Activated T-helper 1 cell treated with anti-CD3 and anti-CD28 coated beads, Interleukin-12 subunit alpha, Interleukin-12 subunit beta, Interleukin-2, Interleukin-4 antibody, amounts not matched to agents 30 ng/mL and 10 ng/mL and 1 ng/mL, durations not matched to agents 14 hours and 24 hours and 36 hours (primary cell): ENCODE data around the gene P2RY10. TPM values are rescaled to one million over a fixed set of nuclear protein-coding genes. Genes with fewer than 3 reads are reported as not detected.

Experiments used
- DNase-seq: peaks from one replicate; pipeline ENCODE4 v3.0.0; 2021; ENCODE audit warnings: low spot score
- H3K27ac Mint-ChIP-seq: one replicate; pipeline ENCODE4 v1.8.0; 2021; ENCODE audit warnings: mild to moderate bottlenecking, mixed read lengths
- H3K27me3 Mint-ChIP-seq: one replicate; pipeline ENCODE4 v1.8.0; 2022; ENCODE audit warnings: mild to moderate bottlenecking, moderate library complexity, mixed read lengths; ENCODE audit not compliant: insufficient read depth
- H3K36me3 Mint-ChIP-seq: one replicate; pipeline ENCODE4 v1.8.0; 2021; ENCODE audit warnings: low read depth, mixed read lengths
- H3K4me1 Mint-ChIP-seq: one replicate; pipeline ENCODE4 v1.8.0; 2021; ENCODE audit warnings: low read depth, mixed read lengths
- H3K4me3 Mint-ChIP-seq: one replicate; pipeline ENCODE4 v1.8.0; 2021; ENCODE audit warnings: mild to moderate bottlenecking, moderate library complexity, mixed read lengths
- H3K9me3 Mint-ChIP-seq: one replicate; pipeline ENCODE4 v1.8.0; 2021; ENCODE audit warnings: mixed read lengths
- intact Hi-C: fragments of 100-400 bp; cut with micrococcal nuclease; formaldehyde crosslinking; loops from one replicate; pipeline ENCODE4 v1.15.1; 2024
- total RNA-seq: library from RNA; stranded (reverse); gene quantifications from 2 replicates; pipeline ENCODE4 v1.2.3, GENCODE V29; 2022

The P2RY10 gene
- 34.6 and 44.9 TPM in 2 replicates for total RNA-seq

GRCh38 chrX:78945186-78945912, at the start of gene P2RY10:
TSS of gene P2RY10 (plus strand) at chrX:78945391. CDS start at chrX:78960521, 15,130 bp downstream.
- intact Hi-C loops, result loop anchor here (1.0 to 10.0 kb wide), 7 partner anchors 22 to 841 kb away; partner anchors contain the start of genes ITM2A and PGK1
- no peaks in the 10 kb centered on the region for H3K27me3 Mint-ChIP-seq
- peak within 1 kb of the TSS; percentile 98 for H3K4me3 Mint-ChIP-seq
- no peaks in the 10 kb centered on the region for H3K9me3 Mint-ChIP-seq
- H3K36me3 Mint-ChIP-seq, result peaks cover 27% of the 10 kb centered on the region
- H3K27ac Mint-ChIP-seq, result peak within 1 kb of the TSS; percentile 97
- H3K4me1 Mint-ChIP-seq, result peaks cover 48% of the 10 kb centered on the region
- DNase-seq, result peak; percentile 6

GRCh38 chrX:78922754-78923153, 22.4 kb upstream of the P2RY10 start:
- Mint-ChIP-seq H3K4me1 (peaks cover 23% of the 10 kb centered on the region), H3K36me3 (peaks cover 5% of the 10 kb centered on the region), H3K27ac (no peak overlapping the region), H3K9me3 (peaks cover 24% of the 10 kb centered on the region), H3K4me3 (no peak overlapping the region), H3K27me3 (no peaks in the 10 kb centered on the region)
- intact Hi-C loops, result loop anchor here (1.0 kb wide), 1 partner anchor 23 kb away; the partner anchor contains the start of gene P2RY10
- no peak for DNase-seq

GRCh38 chrX:78923198-78924015, 21.8 kb upstream of the P2RY10 start:
- H3K4me3 Mint-ChIP-seq, result peak overlapping the region; percentile 54
- DNase-seq, result no peak
- peaks cover 23% of the 10 kb centered on the region for H3K4me1 Mint-ChIP-seq
- peaks cover 30% of the 10 kb centered on the region for H3K9me3 Mint-ChIP-seq
- peak overlapping the region; percentile 95 for H3K27ac Mint-ChIP-seq
- intact Hi-C loops, result loop anchor here (1.0 kb wide), 1 partner anchor 22 kb away; the partner anchor contains the start of gene P2RY10
- H3K27me3 Mint-ChIP-seq, result no peaks in the 10 kb centered on the region
- peaks cover 5% of the 10 kb centered on the region for H3K36me3 Mint-ChIP-seq

- Mint-ChIP-seq H3K27me3 (no peaks in the 10 kb centered on the region), H3K36me3 (no peaks in the 10 kb centered on the region), H3K4me1 (no peaks in the 10 kb centered on the region), H3K4me3 (no peak overlapping the region), H3K27ac (no peak overlapping the region), H3K9me3 (peaks cover 23% of the 10 kb centered on the region)
- intact Hi-C loops, result no loop called here
- DNase-seq, result no peak
Observed at GRCh38 chrX:78931814-78932213, 13.4 kb upstream of the P2RY10 start.

- intact Hi-C loops, result no loop called here
- no peaks in the 10 kb centered on the region for H3K36me3 Mint-ChIP-seq
- H3K4me3 Mint-ChIP-seq, result no peak overlapping the region
- H3K9me3 Mint-ChIP-seq, result peaks cover 23% of the 10 kb centered on the region
- no peaks in the 10 kb centered on the region for H3K27me3 Mint-ChIP-seq
- no peak overlapping the region for H3K27ac Mint-ChIP-seq
- no peak for DNase-seq
- no peaks in the 10 kb centered on the region for H3K4me1 Mint-ChIP-seq
Observed at GRCh38 chrX:78934866-78935265, 10.3 kb upstream of the P2RY10 start.

GRCh38 chrX:78944351-78944750, 840 bp upstream of the P2RY10 start:
- Mint-ChIP-seq H3K9me3 (no peaks in the 10 kb centered on the region), H3K36me3 (peaks cover 23% of the 10 kb centered on the region), H3K27ac (peak overlapping the region; percentile 97), H3K4me1 (peaks cover 38% of the 10 kb centered on the region), H3K27me3 (no peaks in the 10 kb centered on the region), H3K4me3 (peak overlapping the region; percentile 98)
- DNase-seq, result no peak
- intact Hi-C loops, result loop anchor here (2.0 to 10.0 kb wide), 3 partner anchors 216 to 840 kb away; partner anchors contain the start of gene PGK1

GRCh38 chrX:78946178-78946931, 1.2 kb downstream of the P2RY10 start:
- no peak for DNase-seq
- Mint-ChIP-seq H3K27me3 (no peaks in the 10 kb centered on the region), H3K9me3 (no peaks in the 10 kb centered on the region), H3K4me1 (peaks cover 56% of the 10 kb centered on the region), H3K27ac (peak overlapping the region; percentile 97), H3K36me3 (peaks cover 31% of the 10 kb centered on the region), H3K4me3 (peak overlapping the region; percentile 98)
- intact Hi-C loops, result loop anchor here (1.0 to 10.0 kb wide), 10 partner anchors 11 to 842 kb away; partner anchors contain the start of genes ITM2A and PGK1

- intact Hi-C loops, result no loop called here
- Mint-ChIP-seq H3K27me3 (no peaks in the 10 kb centered on the region), H3K9me3 (no peaks in the 10 kb centered on the region), H3K36me3 (peaks cover 53% of the 10 kb centered on the region), H3K27ac (peak overlapping the region; percentile 42), H3K4me3 (peak overlapping the region; percentile 67), H3K4me1 (peaks cover 62% of the 10 kb centered on the region)
- DNase-seq, result no peak
Observed at GRCh38 chrX:78950009-78950835, 5.0 kb downstream of the P2RY10 start.

GRCh38 chrX:78957049-78957767, 12.0 kb downstream of the P2RY10 start:
- Mint-ChIP-seq H3K27me3 (no peaks in the 10 kb centered on the region), H3K4me1 (peaks cover 76% of the 10 kb centered on the region), H3K4me3 (peak overlapping the region; percentile 42), H3K36me3 (peaks cover 66% of the 10 kb centered on the region), H3K9me3 (no peaks in the 10 kb centered on the region), H3K27ac (peak overlapping the region; percentile 68)
- intact Hi-C loops, result loop anchor here (1.0 kb wide), 1 partner anchor 11 kb away; no protein-coding TSS in a partner anchor
- DNase-seq, result no peak

GRCh38 chrX:78957768-78958130, 12.6 kb downstream of the P2RY10 start:
- H3K9me3 Mint-ChIP-seq, result peaks cover under 1% of the 10 kb centered on the region
- peaks cover 63% of the 10 kb centered on the region for H3K36me3 Mint-ChIP-seq
- peak overlapping the region; percentile 68 for H3K27ac Mint-ChIP-seq
- H3K27me3 Mint-ChIP-seq, result no peaks in the 10 kb centered on the region
- peak overlapping the region; percentile 42 for H3K4me3 Mint-ChIP-seq
- peaks cover 74% of the 10 kb centered on the region for H3K4me1 Mint-ChIP-seq
- DNase-seq, result no peak
- intact Hi-C loops, result loop anchor here (1.0 kb wide), 1 partner anchor 11 kb away; no protein-coding TSS in a partner anchor

GRCh38 chrX:78958419-78959116, 13.4 kb downstream of the P2RY10 start:
- Mint-ChIP-seq H3K27ac (peak overlapping the region; percentile 45), H3K4me1 (peaks cover 78% of the 10 kb centered on the region), H3K36me3 (peaks cover 66% of the 10 kb centered on the region), H3K4me3 (peak overlapping the region; percentile 3), H3K27me3 (no peaks in the 10 kb centered on the region), H3K9me3 (peaks cover 7% of the 10 kb centered on the region)
- no peak for DNase-seq
- intact Hi-C loops, result no loop called here
